Activated CD8-positive, alpha-beta memory T cell treated with anti-CD3 and anti-CD28 coated beads for 1 hour (primary cell): Measurements from ENCODE around the gene ACTN4.

Experiments used
- DNase-seq, 2 donors: peaks; one replicate each; pipeline ENCODE4 v3.0.0-alpha.2; 2020; ENCODE audit warnings: low read depth in 1 of 2; ENCODE audit errors: extremely low read depth in 1 of 2

ACTN4 gene

GRCh38 chr19:38722947-38723605 lies 75.6 kb downstream of the ACTN4 start:
- no peak for DNase-seq

GRCh38 chr19:38723606-38723965 lies 76.1 kb downstream of the ACTN4 start:
- no peak for DNase-seq

GRCh38 chr19:38723990-38724854 lies 76.8 kb downstream of the ACTN4 start:
- DNase-seq: no peak

- no peak for DNase-seq
Observed at GRCh38 chr19:38725469-38726283, 78.2 kb downstream of the ACTN4 start.

GRCh38 chr19:38726284-38726673 lies 78.8 kb downstream of the ACTN4 start:
- DNase-seq: no peak

- no peak for DNase-seq
Observed at GRCh38 chr19:38726761-38727301, 79.4 kb downstream of the ACTN4 start.

GRCh38 chr19:38727306-38727867 lies 79.9 kb downstream of the ACTN4 start:
- no peak for DNase-seq

- no peak for DNase-seq
Observed at GRCh38 chr19:38727868-38728660, 80.6 kb downstream of the ACTN4 start.

GRCh38 chr19:38728752-38729541 lies 81.5 kb downstream of the ACTN4 start:
- no peak for DNase-seq

- peak; percentile 42 to 71 for DNase-seq
Observed at GRCh38 chr19:38729653-38730469, 82.4 kb downstream of the ACTN4 start.

- no peak for DNase-seq
Observed at GRCh38 chr19:38730470-38730730, 83.0 kb downstream of the ACTN4 start.

GRCh38 chr19:38730731-38731589 lies 83.5 kb downstream of the ACTN4 start:
- no peak for DNase-seq

- DNase-seq: no peak
Observed at GRCh38 chr19:38731654-38732301, 84.3 kb downstream of the ACTN4 start.

GRCh38 chr19:38733241-38733492 lies 85.7 kb downstream of the ACTN4 start:
- DNase-seq: no peak

GRCh38 chr19:38733493-38734175 lies 86.2 kb downstream of the ACTN4 start:
- DNase-seq: no peak

- no peak for DNase-seq
Observed at GRCh38 chr19:38734176-38734425, 86.7 kb downstream of the ACTN4 start.
